ENCODE data around the gene NAP1L1. TPM values are rescaled to one million over a fixed set of nuclear protein-coding genes. Genes with fewer than 3 reads are reported as not detected.

Gene NAP1L1
- total RNA-seq, 1 donor from 2014 or later: 1,539 TPM

- H4K20me1 ChIP-seq (ENCODE audit: low read depth): peaks cover 13% of the 10 kb centered on the region
- DNase-seq (ENCODE audit: low spot score): peak; percentile 93
- H2AFZ ChIP-seq (replicated peaks): peak within 1 kb of the TSS; percentile 92
- no peaks in the 10 kb centered on the region for H3K36me3 ChIP-seq
- H3K4me1 Mint-ChIP-seq: peaks cover 31% of the 10 kb centered on the region
- H3K9me3 Mint-ChIP-seq: no peaks in the 10 kb centered on the region
- H3K9ac ChIP-seq: peak within 1 kb of the TSS; percentile 11
- peaks cover 29% of the 10 kb centered on the region for H3K27me3 ChIP-seq
- H3K27me3 Mint-ChIP-seq (ENCODE audit: insufficient read depth, low read depth): peaks cover 6% of the 10 kb centered on the region
- H3F3A ChIP-seq (ENCODE audit: low read depth): peaks cover 33% of the 10 kb centered on the region
- TF ChIP-seq CTCF (IDR thresholded peaks at IDR 0.05): peak; percentile 42
- peak; percentile 44 for TF ChIP-seq EZH2 (IDR thresholded peaks at IDR 0.05)
- TF ChIP-seq EZH2phosphoT487 (IDR thresholded peaks at IDR 0.05): no peak
- peak within 1 kb of the TSS; percentile 98 for H3K4me3 Mint-ChIP-seq
- H3K4me2 ChIP-seq: peak within 1 kb of the TSS; percentile 100
- H3K4me3 ChIP-seq: peak within 1 kb of the TSS; percentile 72
- H3K79me2 ChIP-seq (ENCODE audit: low read depth): peaks cover 19% of the 10 kb centered on the region
- H3K4me1 ChIP-seq: peaks cover 23% of the 10 kb centered on the region
- H3K27ac ChIP-seq: no peak within 1 kb of the TSS
- peak within 1 kb of the TSS; percentile 93 for H3K27ac Mint-ChIP-seq
- no peaks in the 10 kb centered on the region for H3K36me3 Mint-ChIP-seq
- no peaks in the 10 kb centered on the region for H3K9me3 ChIP-seq (ENCODE audit: low read depth)
Observed at GRCh38 chr12:76031414-76032042, 53.0 kb downstream of the NAP1L1 start, which contains the start of gene PHLDA1. PHLDA1 (minus strand) TSS chr12:76031776.

GRCh38 chr12:76031081-76031413 is 53.4 kb downstream of the NAP1L1 start:
- no peak overlapping the region for H3K27ac Mint-ChIP-seq
- Histone ChIP-seq H3F3A (ENCODE audit: low read depth) (peaks cover 33% of the 10 kb centered on the region), H3K27ac (no peak overlapping the region)

GRCh38 chr12:76030341-76031080 is 54.0 kb downstream of the NAP1L1 start:
- peak; percentile 37 for DNase-seq (ENCODE audit: low spot score)
- no peaks in the 10 kb centered on the region for H3K36me3 ChIP-seq
- peaks cover 23% of the 10 kb centered on the region for H3K4me1 ChIP-seq
- H3K4me3 ChIP-seq: peak overlapping the region; percentile 72
- peaks cover 19% of the 10 kb centered on the region for H3K79me2 ChIP-seq (ENCODE audit: low read depth)
- Mint-ChIP-seq H3K27ac (no peak overlapping the region), H3K4me1 (peaks cover 36% of the 10 kb centered on the region), H3K9me3 (no peaks in the 10 kb centered on the region), H3K27me3 (ENCODE audit: insufficient read depth, low read depth) (peaks cover 6% of the 10 kb centered on the region), H3K36me3 (no peaks in the 10 kb centered on the region), H3K4me3 (peak overlapping the region; percentile 98)
- H3K27me3 ChIP-seq: peaks cover 29% of the 10 kb centered on the region
- peak overlapping the region; percentile 100 for H3K4me2 ChIP-seq
- H3K9me3 ChIP-seq (ENCODE audit: low read depth): no peaks in the 10 kb centered on the region
- H3F3A ChIP-seq (ENCODE audit: low read depth): peaks cover 33% of the 10 kb centered on the region
- no peak overlapping the region for H3K27ac ChIP-seq
- H3K9ac ChIP-seq: no peak overlapping the region
- TF ChIP-seq EZH2phosphoT487 (IDR thresholded peaks at IDR 0.05): peak; percentile 29
- no peak for TF ChIP-seq EZH2 (IDR thresholded peaks at IDR 0.05)
- H2AFZ ChIP-seq (replicated peaks): peak overlapping the region; percentile 92
- peaks cover 13% of the 10 kb centered on the region for H4K20me1 ChIP-seq (ENCODE audit: low read depth)

More at GRCh38 chr12:76031081-76031413, 53.4 kb downstream of the NAP1L1 start:
- peaks cover 23% of the 10 kb centered on the region for H3K4me1 ChIP-seq
- no peak for DNase-seq (ENCODE audit: low spot score)
- Mint-ChIP-seq H3K4me1 (peaks cover 32% of the 10 kb centered on the region), H3K4me3 (peak overlapping the region; percentile 98), H3K27me3 (ENCODE audit: insufficient read depth, low read depth) (peaks cover 6% of the 10 kb centered on the region), H3K9me3 (no peaks in the 10 kb centered on the region), H3K36me3 (no peaks in the 10 kb centered on the region)
- H4K20me1 ChIP-seq (ENCODE audit: low read depth): peaks cover 13% of the 10 kb centered on the region
- peaks cover 29% of the 10 kb centered on the region for H3K27me3 ChIP-seq
- no peaks in the 10 kb centered on the region for H3K9me3 ChIP-seq (ENCODE audit: low read depth)
- H3K4me2 ChIP-seq: peak overlapping the region; percentile 100
- no peaks in the 10 kb centered on the region for H3K36me3 ChIP-seq
- H3K79me2 ChIP-seq (ENCODE audit: low read depth): peaks cover 19% of the 10 kb centered on the region
- H2AFZ ChIP-seq (replicated peaks): peak overlapping the region; percentile 92
- no peak for TF ChIP-seq EZH2 (IDR thresholded peaks at IDR 0.05)
- peak overlapping the region; percentile 72 for H3K4me3 ChIP-seq
- peak overlapping the region; percentile 11 for H3K9ac ChIP-seq

- H3K36me3 Mint-ChIP-seq: no peaks in the 10 kb centered on the region
- peak overlapping the region; percentile 12 for H3K27ac Mint-ChIP-seq
- peak overlapping the region; percentile 98 for H3K4me3 Mint-ChIP-seq
- TF ChIP-seq CTCF (IDR thresholded peaks at IDR 0.05) (no peak), EZH2 (IDR thresholded peaks at IDR 0.05) (no peak), EZH2phosphoT487 (IDR thresholded peaks at IDR 0.05) (no peak)
- H3K4me1 Mint-ChIP-seq: peaks cover 40% of the 10 kb centered on the region
- peaks cover 19% of the 10 kb centered on the region for H3K79me2 ChIP-seq (ENCODE audit: low read depth)
- peaks cover 13% of the 10 kb centered on the region for H4K20me1 ChIP-seq (ENCODE audit: low read depth)
- H3K4me3 ChIP-seq: peak overlapping the region; percentile 72
- no peak overlapping the region for H3K9ac ChIP-seq
- peak overlapping the region; percentile 100 for H3K4me2 ChIP-seq
- no peaks in the 10 kb centered on the region for H3K36me3 ChIP-seq
- peaks cover 6% of the 10 kb centered on the region for H3K27me3 Mint-ChIP-seq (ENCODE audit: insufficient read depth, low read depth)
- no peaks in the 10 kb centered on the region for H3K9me3 Mint-ChIP-seq
- H3K4me1 ChIP-seq: peaks cover 23% of the 10 kb centered on the region
- H2AFZ ChIP-seq (replicated peaks): peak overlapping the region; percentile 40
- H3F3A ChIP-seq (ENCODE audit: low read depth): peaks cover 31% of the 10 kb centered on the region
- no peak overlapping the region for H3K27ac ChIP-seq
- H3K9me3 ChIP-seq (ENCODE audit: low read depth): no peaks in the 10 kb centered on the region
- DNase-seq (ENCODE audit: low spot score): peak; percentile 47
- peaks cover 29% of the 10 kb centered on the region for H3K27me3 ChIP-seq
Observed at GRCh38 chr12:76029982-76030340, 54.5 kb downstream of the NAP1L1 start.
